SU-DHL-6 (cell line): ENCODE data around the gene GNAO1.

Experiments used
- EZH2phosphoT487 ChIP-seq: fragments of 200-600 bp; sonication (generic), shearing (Covaris generic); conservative IDR thresholded peaks from 2 replicates; pipeline ENCODE4 v1.6.1; 2018; ENCODE audit warnings: mild to moderate bottlenecking, antibody characterized with exemption, low read length, moderate library complexity, mixed read lengths
- TF ChIP-seq, protein P1 (sequence below): fragments of 200-600 bp; sonication (generic); IDR thresholded peaks from one replicate; pipeline ENCODE4 v1.5.1; 2017; ENCODE audit warnings: antibody characterized with exemption, mild to moderate bottlenecking, low read length, moderate library complexity; ENCODE audit not compliant: insufficient read depth, poor library complexity, severe bottlenecking

DNA sequence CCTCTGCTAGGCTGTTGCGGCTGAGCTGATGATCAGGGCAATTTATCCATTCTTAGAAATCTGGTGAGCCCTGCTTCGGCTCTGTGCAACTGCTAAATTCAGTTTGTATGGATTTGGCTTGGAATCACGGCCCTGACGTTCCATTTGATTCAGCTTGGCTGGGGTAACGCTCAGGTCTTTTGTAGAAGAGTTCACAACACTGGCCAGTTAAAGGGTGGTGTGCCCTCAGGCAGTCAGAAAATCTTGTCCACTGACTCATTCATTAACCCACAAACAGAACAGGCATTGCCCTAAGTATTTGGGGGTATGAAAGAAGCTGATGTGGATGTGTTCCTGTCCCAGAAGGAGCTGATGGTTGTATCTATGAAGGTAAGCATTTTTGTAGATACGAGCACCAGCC, 53.9 kb downstream of the GNAO1 start:
- TF ChIP-seq, protein P1, sequence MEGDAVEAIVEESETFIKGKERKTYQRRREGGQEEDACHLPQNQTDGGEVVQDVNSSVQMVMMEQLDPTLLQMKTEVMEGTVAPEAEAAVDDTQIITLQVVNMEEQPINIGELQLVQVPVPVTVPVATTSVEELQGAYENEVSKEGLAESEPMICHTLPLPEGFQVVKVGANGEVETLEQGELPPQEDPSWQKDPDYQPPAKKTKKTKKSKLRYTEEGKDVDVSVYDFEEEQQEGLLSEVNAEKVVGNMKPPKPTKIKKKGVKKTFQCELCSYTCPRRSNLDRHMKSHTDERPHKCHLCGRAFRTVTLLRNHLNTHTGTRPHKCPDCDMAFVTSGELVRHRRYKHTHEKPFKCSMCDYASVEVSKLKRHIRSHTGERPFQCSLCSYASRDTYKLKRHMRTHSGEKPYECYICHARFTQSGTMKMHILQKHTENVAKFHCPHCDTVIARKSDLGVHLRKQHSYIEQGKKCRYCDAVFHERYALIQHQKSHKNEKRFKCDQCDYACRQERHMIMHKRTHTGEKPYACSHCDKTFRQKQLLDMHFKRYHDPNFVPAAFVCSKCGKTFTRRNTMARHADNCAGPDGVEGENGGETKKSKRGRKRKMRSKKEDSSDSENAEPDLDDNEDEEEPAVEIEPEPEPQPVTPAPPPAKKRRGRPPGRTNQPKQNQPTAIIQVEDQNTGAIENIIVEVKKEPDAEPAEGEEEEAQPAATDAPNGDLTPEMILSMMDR = no peak
- no peak for TF ChIP-seq EZH2phosphoT487
